ENCODE results near the gene ARHGAP31. TPM values are rescaled to one million over a fixed set of nuclear protein-coding genes. Genes with fewer than 3 reads are reported as not detected.

ARHGAP31 gene
- total RNA-seq, 1 donor, result 4.0 TPM

- Histone ChIP-seq H3K9me3 (ENCODE audit: low read depth, low read length) (no peaks in the 10 kb centered on the region), H3K4me3 (ENCODE audit: low read length) (no peak overlapping the region), H3K4me1 (ENCODE audit: insufficient read depth, low read length) (no peaks in the 10 kb centered on the region), H3K27me3 (ENCODE audit: insufficient read depth, low read length) (no peaks in the 10 kb centered on the region)
These were observed 106.9 kb downstream of the ARHGAP31 start for GRCh38 chr3:119401069-119401468.

GRCh38 chr3:119401503-119402440, 107.6 kb downstream of the ARHGAP31 start:
- no peaks in the 10 kb centered on the region for H3K9me3 ChIP-seq (ENCODE audit: low read depth, low read length)
- no peak overlapping the region for H3K4me3 ChIP-seq (ENCODE audit: low read length)
- H3K4me1 ChIP-seq (ENCODE audit: insufficient read depth, low read length), result no peaks in the 10 kb centered on the region
- no peaks in the 10 kb centered on the region for H3K27me3 ChIP-seq (ENCODE audit: insufficient read depth, low read length)

DNA sequence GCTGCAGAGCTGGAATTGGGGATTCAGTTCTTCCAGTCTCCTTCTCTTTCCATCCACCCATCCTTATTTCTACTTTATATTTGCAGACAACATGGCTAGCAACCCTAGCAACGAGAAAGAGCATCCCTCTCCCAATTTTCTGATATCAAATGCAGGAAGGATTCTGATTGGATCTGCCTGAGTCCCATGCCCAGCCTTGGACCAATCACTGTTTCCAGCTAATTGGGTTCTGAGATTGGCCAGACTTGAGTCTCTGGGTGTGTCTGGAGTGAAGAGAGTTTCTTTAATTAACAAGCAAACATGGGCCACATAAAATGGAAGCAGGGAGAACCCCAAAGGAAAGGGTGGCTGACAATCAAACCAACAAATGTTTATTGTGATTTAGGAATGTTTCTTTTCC, 108.6 kb downstream of the ARHGAP31 start:
- H3K4me1 ChIP-seq (ENCODE audit: insufficient read depth, low read length), result no peaks in the 10 kb centered on the region
- no peaks in the 10 kb centered on the region for H3K27me3 ChIP-seq (ENCODE audit: insufficient read depth, low read length)
- no peak overlapping the region for H3K4me3 ChIP-seq (ENCODE audit: low read length)
- no peaks in the 10 kb centered on the region for H3K9me3 ChIP-seq (ENCODE audit: low read depth, low read length)

DNA sequence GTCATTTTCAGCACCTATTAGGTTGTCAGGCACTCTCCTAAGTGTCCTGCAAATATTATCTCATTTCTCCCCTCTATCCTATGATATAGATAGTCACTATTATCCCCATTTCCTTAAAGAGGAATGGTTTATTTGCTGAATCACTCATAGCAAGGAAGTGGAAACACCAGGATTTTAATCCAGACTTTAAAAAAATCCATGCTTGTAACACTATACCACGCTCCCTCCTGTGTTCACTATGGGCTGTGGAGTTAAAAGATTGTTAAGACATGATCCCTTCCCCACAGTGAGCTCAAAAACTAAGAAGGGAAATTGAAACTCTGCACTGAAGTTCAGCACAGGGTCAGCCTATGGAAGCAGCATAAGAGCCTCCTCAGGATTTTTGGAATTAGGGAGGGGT, 109.0 kb downstream of the ARHGAP31 start:
- H3K4me3 ChIP-seq (ENCODE audit: low read length), result no peak overlapping the region
- H3K4me1 ChIP-seq (ENCODE audit: insufficient read depth, low read length), result no peaks in the 10 kb centered on the region
- no peaks in the 10 kb centered on the region for H3K9me3 ChIP-seq (ENCODE audit: low read depth, low read length)
- no peaks in the 10 kb centered on the region for H3K27me3 ChIP-seq (ENCODE audit: insufficient read depth, low read length)

- Histone ChIP-seq H3K4me3 (ENCODE audit: low read length) (no peak overlapping the region), H3K4me1 (ENCODE audit: insufficient read depth, low read length) (no peaks in the 10 kb centered on the region), H3K27me3 (ENCODE audit: insufficient read depth, low read length) (no peaks in the 10 kb centered on the region), H3K9me3 (ENCODE audit: low read depth, low read length) (no peaks in the 10 kb centered on the region)
These were observed 111.1 kb downstream of the ARHGAP31 start for GRCh38 chr3:119405315-119405714.

- Histone ChIP-seq H3K4me1 (ENCODE audit: insufficient read depth, low read length) (no peaks in the 10 kb centered on the region), H3K9me3 (ENCODE audit: low read depth, low read length) (no peaks in the 10 kb centered on the region), H3K4me3 (ENCODE audit: low read length) (no peak overlapping the region), H3K27me3 (ENCODE audit: insufficient read depth, low read length) (no peaks in the 10 kb centered on the region)
These were observed 114.2 kb downstream of the ARHGAP31 start for GRCh38 chr3:119408243-119408950.

DNA sequence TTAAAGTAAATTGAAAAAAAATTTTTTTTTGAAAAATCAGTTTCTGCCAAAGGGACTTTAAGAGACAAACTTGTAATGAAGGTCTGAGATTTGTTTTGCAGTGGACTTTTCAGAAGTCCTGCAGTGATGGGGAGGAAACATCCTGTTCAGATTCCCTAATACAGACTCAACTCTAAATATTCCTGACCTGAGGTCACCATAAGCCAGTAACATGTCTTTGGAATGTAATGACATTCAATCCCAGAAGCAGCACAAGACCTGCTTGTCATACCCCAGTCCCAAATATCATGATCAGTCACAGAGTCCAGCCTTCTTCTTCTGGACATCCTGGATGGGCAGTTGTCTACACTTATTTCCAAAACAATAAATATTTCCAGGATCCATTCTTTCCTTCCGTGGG, 115.7 kb downstream of the ARHGAP31 start:
- Histone ChIP-seq H3K4me3 (ENCODE audit: low read length) (no peak overlapping the region), H3K27me3 (ENCODE audit: insufficient read depth, low read length) (no peaks in the 10 kb centered on the region), H3K9me3 (ENCODE audit: low read depth, low read length) (no peaks in the 10 kb centered on the region), H3K4me1 (ENCODE audit: insufficient read depth, low read length) (no peaks in the 10 kb centered on the region)

DNA sequence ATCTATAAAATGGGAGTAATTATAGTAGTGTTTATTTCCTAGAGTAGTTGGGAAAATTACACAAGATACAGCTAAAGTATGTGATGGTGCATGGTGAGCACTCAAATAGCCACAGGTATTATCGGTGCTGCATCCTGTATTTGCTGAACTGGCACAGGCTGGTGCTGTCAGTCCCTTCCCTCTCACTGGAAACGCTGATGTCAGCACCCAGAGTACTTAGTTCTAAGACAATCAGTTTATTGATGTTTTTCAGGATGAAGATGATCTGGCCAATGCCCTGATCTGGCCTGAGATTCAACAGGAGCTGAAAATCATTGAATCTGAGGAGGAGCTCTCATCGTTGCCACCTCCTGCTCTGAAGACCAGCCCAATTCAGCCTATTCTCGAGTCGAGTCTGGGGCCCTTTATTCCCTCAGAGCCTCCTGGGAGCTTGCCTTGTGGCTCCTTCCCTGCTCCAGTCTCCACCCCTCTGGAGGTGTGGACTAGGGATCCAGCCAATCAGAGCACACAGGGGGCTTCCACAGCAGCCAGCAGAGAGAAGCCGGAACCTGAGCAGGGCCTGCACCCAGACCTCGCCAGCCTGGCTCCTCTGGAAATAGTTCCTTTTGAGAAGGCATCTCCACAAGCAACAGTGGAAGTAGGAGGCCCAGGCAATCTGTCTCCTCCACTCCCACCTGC, 119.6 kb downstream of the ARHGAP31 start:
- no peak overlapping the region for H3K4me3 ChIP-seq (ENCODE audit: low read length)
- no peaks in the 10 kb centered on the region for H3K4me1 ChIP-seq (ENCODE audit: insufficient read depth, low read length)
- no peaks in the 10 kb centered on the region for H3K9me3 ChIP-seq (ENCODE audit: low read depth, low read length)
- no peaks in the 10 kb centered on the region for H3K27me3 ChIP-seq (ENCODE audit: insufficient read depth, low read length)

GRCh38 chr3:119416873-119417272, 122.7 kb downstream of the ARHGAP31 start:
- Histone ChIP-seq H3K9me3 (ENCODE audit: low read depth, low read length) (no peaks in the 10 kb centered on the region), H3K4me1 (ENCODE audit: insufficient read depth, low read length) (no peaks in the 10 kb centered on the region)

DNA sequence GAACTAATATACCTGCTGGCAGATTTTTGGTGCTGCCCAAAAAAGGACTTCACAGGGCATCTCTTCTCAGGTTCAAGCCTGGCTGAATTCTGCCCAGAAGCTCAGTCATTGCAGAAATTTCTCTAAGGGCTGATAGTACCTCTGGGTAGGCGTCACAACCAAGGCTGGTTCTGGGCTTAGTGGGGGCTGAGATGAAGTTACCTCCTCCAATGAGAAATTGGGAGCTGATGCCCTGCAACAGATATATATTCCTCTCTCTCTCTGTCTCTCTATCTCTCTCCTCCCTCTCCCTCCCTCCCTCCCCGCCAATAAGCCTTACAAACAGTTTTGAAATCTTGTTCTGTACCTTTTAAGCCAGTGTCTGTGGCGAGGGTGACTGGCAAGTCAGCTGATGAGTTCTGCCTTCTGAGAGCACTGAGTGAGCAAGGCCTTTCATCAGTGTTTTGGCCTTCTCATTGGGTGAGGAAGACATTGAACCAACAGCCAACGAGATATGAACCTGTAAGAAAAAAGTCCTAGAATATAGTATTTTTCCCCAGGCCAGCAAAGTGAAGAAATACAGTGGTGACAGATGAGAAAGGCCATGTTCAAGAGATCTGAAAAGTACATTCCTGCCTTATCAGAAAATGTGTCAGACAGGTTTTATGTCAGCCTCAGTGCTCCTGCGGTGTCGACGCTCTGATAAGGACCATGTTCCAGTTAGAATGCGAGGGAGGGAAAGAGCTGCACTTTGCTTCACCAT, 123.8 kb downstream of the ARHGAP31 start:
- Histone ChIP-seq H3K27me3 (ENCODE audit: insufficient read depth, low read length) (no peaks in the 10 kb centered on the region), H3K9me3 (ENCODE audit: low read depth, low read length) (no peaks in the 10 kb centered on the region), H3K4me1 (ENCODE audit: insufficient read depth, low read length) (no peaks in the 10 kb centered on the region), H3K4me3 (ENCODE audit: low read length) (no peak overlapping the region)

More at GRCh38 chr3:119416873-119417272, 122.7 kb downstream of the ARHGAP31 start:
- H3K4me3 ChIP-seq (ENCODE audit: low read length), result no peak overlapping the region
- H3K27me3 ChIP-seq (ENCODE audit: insufficient read depth, low read length), result no peaks in the 10 kb centered on the region

DNA sequence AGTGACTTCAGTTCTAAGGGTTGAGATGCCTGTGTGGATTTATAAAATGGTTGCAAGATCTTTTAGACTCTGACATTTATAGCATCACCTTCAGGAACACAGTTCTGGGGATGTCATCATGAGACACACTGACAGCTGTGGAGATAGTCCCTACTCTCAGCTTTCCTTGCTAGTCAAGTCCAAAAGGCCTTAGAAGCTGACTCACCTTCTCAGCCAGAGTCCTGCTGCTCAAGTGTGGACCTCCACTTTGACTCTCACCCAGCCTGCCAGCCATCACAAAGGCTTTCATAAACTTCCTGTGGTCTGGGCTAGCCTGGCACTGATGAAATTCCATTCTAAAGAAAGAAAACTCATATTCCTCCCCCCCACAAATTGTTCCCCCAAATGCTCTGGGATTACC, 124.5 kb downstream of the ARHGAP31 start:
- no peaks in the 10 kb centered on the region for H3K27me3 ChIP-seq (ENCODE audit: insufficient read depth, low read length)
- H3K9me3 ChIP-seq (ENCODE audit: low read depth, low read length), result no peaks in the 10 kb centered on the region
- H3K4me3 ChIP-seq (ENCODE audit: low read length), result no peak overlapping the region
- H3K4me1 ChIP-seq (ENCODE audit: insufficient read depth, low read length), result no peaks in the 10 kb centered on the region

GRCh38 chr3:119420196-119420595, 126.0 kb downstream of the ARHGAP31 start:
- H3K9me3 ChIP-seq (ENCODE audit: low read depth, low read length), result peaks cover 3% of the 10 kb centered on the region

DNA sequence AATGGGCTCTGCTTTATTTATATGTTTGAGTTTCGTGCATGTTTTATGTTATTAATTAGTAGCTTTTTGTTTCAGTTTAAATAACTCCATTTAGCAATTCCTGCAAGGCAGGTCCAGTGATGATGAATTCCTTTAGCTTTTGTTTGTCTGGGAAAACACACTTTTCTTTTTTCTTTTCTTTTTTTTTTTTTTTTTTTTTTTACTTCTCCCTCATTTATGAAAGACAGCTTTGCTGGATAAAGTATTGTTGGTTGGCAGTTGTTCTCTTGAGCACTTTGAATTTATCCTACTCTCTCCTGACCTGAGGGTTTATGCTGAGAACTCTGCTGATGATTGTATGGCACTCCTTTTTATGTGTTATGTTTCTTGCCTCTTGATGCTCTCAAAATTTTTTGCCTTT, 133.5 kb downstream of the ARHGAP31 start:
- H3K4me1 ChIP-seq (ENCODE audit: insufficient read depth, low read length), result no peaks in the 10 kb centered on the region
- H3K9me3 ChIP-seq (ENCODE audit: low read depth, low read length), result peaks cover 58% of the 10 kb centered on the region
- no peak overlapping the region for H3K4me3 ChIP-seq (ENCODE audit: low read length)
- no peaks in the 10 kb centered on the region for H3K27me3 ChIP-seq (ENCODE audit: insufficient read depth, low read length)

More at GRCh38 chr3:119420196-119420595, 126.0 kb downstream of the ARHGAP31 start:
- Histone ChIP-seq H3K27me3 (ENCODE audit: insufficient read depth, low read length) (no peaks in the 10 kb centered on the region), H3K4me3 (ENCODE audit: low read length) (no peak overlapping the region), H3K4me1 (ENCODE audit: insufficient read depth, low read length) (no peaks in the 10 kb centered on the region)

GRCh38 chr3:119428538-119428937, 134.4 kb downstream of the ARHGAP31 start:
- Histone ChIP-seq H3K27me3 (ENCODE audit: insufficient read depth, low read length) (no peaks in the 10 kb centered on the region), H3K9me3 (ENCODE audit: low read depth, low read length) (peaks cover 58% of the 10 kb centered on the region), H3K4me1 (ENCODE audit: insufficient read depth, low read length) (no peaks in the 10 kb centered on the region), H3K4me3 (ENCODE audit: low read length) (no peak overlapping the region)
